Loucy (cell line): Measurements from ENCODE around the gene DAG1.

Experiments used
- H2AFZ ChIP-seq: fragments of 200-600 bp; sonication (generic); 2 replicates; pipeline ENCODE4 v1.6.0; 2016; ENCODE audit warnings: antibody characterized with exemption, mild to moderate bottlenecking, low read length, moderate library complexity
- H3F3A ChIP-seq: fragments of 200-600 bp; 2 replicates; pipeline ENCODE4 v1.6.0; 2016; ENCODE audit warnings: antibody characterized with exemption, low read depth, mild to moderate bottlenecking
- H3K27me3 ChIP-seq: fragments of 200-600 bp; sonication (generic); 2 replicates; pipeline ENCODE4 v1.6.1; 2014; ENCODE audit warnings: low read length, mild to moderate bottlenecking; ENCODE audit not compliant: insufficient read depth, poor library complexity, severe bottlenecking
- H3K36me3 ChIP-seq: fragments of 200-600 bp; sonication (generic); 2 replicates; pipeline ENCODE4 v1.6.1; 2016; ENCODE audit warnings: low read length; ENCODE audit not compliant: insufficient read depth
- H3K4me1 ChIP-seq: fragments of 200-600 bp; sonication (generic); 2 replicates; pipeline ENCODE4 v1.5.1; 2014; ENCODE audit warnings: low read length, mild to moderate bottlenecking; ENCODE audit not compliant: insufficient read depth, poor library complexity, severe bottlenecking
- H3K4me2 ChIP-seq: fragments of 200-600 bp; sonication (generic); 2 replicates; pipeline ENCODE4 v1.6.0; 2014; ENCODE audit warnings: antibody characterized with exemption, low read length, low read depth, mild to moderate bottlenecking; ENCODE audit not compliant: poor library complexity, severe bottlenecking
- H3K4me3 ChIP-seq: fragments of 200-600 bp; sonication (generic); 2 replicates; pipeline ENCODE4 v1.5.1; 2014; ENCODE audit warnings: low read length, mild to moderate bottlenecking, mixed read lengths; ENCODE audit not compliant: poor library complexity, severe bottlenecking
- H3K79me2 ChIP-seq: fragments of 200-600 bp; sonication (generic); 2 replicates; pipeline ENCODE4 v1.6.1; 2014; ENCODE audit warnings: low read length; ENCODE audit not compliant: insufficient read depth
- H3K9ac ChIP-seq: fragments of 200-600 bp; sonication (generic); 2 replicates; pipeline ENCODE4 v1.6.0; 2014; ENCODE audit warnings: mild to moderate bottlenecking, low read depth, low read length, moderate library complexity; ENCODE audit not compliant: poor library complexity, severe bottlenecking
- H3K9me2 ChIP-seq: fragments of 200-600 bp; sonication (generic); replicated peaks from 2 replicates; pipeline ENCODE4 v1.6.1; 2016; ENCODE audit warnings: low read depth, low read length, mixed read lengths
- H3K9me3 ChIP-seq: fragments of 200-600 bp; sonication (generic); 2 replicates; pipeline ENCODE4 v1.6.1; 2014; ENCODE audit warnings: mild to moderate bottlenecking, antibody characterized with exemption, low read length, low read depth; ENCODE audit not compliant: insufficient read depth
- H4K20me1 ChIP-seq: fragments of 200-600 bp; sonication (generic); 2 replicates; pipeline ENCODE4 v1.6.0; 2014; ENCODE audit warnings: antibody characterized with exemption, low read length, mild to moderate bottlenecking; ENCODE audit not compliant: insufficient read depth, poor library complexity, severe bottlenecking
- EZH2phosphoT487 ChIP-seq: fragments of 200-600 bp; IDR thresholded peaks from 2 replicates; pipeline ENCODE4 v1.6.1; 2018; ENCODE audit warnings: antibody characterized with exemption, mild to moderate bottlenecking, moderate library complexity, borderline replicate concordance
- TF ChIP-seq, protein P1 (sequence below): fragments of 200-600 bp; sonication (generic); conservative IDR thresholded peaks from 2 replicates; pipeline ENCODE4 v1.5.1; 2014; ENCODE audit warnings: mild to moderate bottlenecking, antibody characterized with exemption, low read length

The DAG1 gene

GRCh38 chr3:49497606-49498005, 27.5 kb downstream of the DAG1 start:
- Histone ChIP-seq H4K20me1 (no peaks in the 10 kb centered on the region), H3K27me3 (no peaks in the 10 kb centered on the region), H3K79me2 (no peaks in the 10 kb centered on the region), H3K4me3 (no peak overlapping the region), H3K9ac (no peak overlapping the region), H3K36me3 (no peaks in the 10 kb centered on the region), H2AFZ (no peak overlapping the region), H3K9me2 (no peaks in the 10 kb centered on the region), H3K9me3 (no peaks in the 10 kb centered on the region), H3F3A (no peaks in the 10 kb centered on the region), H3K4me2 (no peak overlapping the region), H3K4me1 (no peaks in the 10 kb centered on the region)
- TF ChIP-seq, protein P1, sequence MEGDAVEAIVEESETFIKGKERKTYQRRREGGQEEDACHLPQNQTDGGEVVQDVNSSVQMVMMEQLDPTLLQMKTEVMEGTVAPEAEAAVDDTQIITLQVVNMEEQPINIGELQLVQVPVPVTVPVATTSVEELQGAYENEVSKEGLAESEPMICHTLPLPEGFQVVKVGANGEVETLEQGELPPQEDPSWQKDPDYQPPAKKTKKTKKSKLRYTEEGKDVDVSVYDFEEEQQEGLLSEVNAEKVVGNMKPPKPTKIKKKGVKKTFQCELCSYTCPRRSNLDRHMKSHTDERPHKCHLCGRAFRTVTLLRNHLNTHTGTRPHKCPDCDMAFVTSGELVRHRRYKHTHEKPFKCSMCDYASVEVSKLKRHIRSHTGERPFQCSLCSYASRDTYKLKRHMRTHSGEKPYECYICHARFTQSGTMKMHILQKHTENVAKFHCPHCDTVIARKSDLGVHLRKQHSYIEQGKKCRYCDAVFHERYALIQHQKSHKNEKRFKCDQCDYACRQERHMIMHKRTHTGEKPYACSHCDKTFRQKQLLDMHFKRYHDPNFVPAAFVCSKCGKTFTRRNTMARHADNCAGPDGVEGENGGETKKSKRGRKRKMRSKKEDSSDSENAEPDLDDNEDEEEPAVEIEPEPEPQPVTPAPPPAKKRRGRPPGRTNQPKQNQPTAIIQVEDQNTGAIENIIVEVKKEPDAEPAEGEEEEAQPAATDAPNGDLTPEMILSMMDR: no peak
- TF ChIP-seq EZH2phosphoT487: no peak

- Histone ChIP-seq H3K9me3 (no peaks in the 10 kb centered on the region), H2AFZ (no peak overlapping the region), H3K9me2 (no peaks in the 10 kb centered on the region), H3K79me2 (no peaks in the 10 kb centered on the region), H3K27me3 (no peaks in the 10 kb centered on the region), H4K20me1 (no peaks in the 10 kb centered on the region), H3K36me3 (no peaks in the 10 kb centered on the region), H3K4me3 (no peak overlapping the region), H3K4me2 (no peak overlapping the region), H3K9ac (no peak overlapping the region), H3F3A (no peaks in the 10 kb centered on the region), H3K4me1 (no peaks in the 10 kb centered on the region)
- TF ChIP-seq EZH2phosphoT487: no peak
- TF ChIP-seq, protein P1: no peak
Observed at GRCh38 chr3:49498239-49498638, 28.2 kb downstream of the DAG1 start.

DNA sequence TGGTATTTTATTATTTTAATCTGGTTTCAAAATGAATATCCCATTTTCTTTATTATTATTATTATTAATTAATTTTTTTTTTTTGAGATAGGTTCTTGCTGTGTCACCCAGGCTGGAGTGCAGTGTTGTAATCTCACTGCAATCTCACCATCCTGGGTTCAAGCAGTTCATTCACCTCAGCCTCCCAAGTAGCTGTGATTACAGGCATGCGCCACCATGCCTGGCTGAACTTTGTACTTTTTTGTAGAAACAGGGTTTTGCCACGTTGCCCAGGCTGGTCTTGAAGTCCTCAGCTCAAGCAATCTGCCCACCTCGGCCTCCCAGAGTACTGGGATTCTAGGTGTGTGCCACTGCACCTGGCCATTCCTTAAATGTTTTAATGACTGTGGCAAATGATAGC, 28.6 kb downstream of the DAG1 start:
- no peak overlapping the region for H3K4me2 ChIP-seq
- H3K79me2 ChIP-seq: no peaks in the 10 kb centered on the region
- no peaks in the 10 kb centered on the region for H3K36me3 ChIP-seq

More for the DNA sequence above, 28.6 kb downstream of the DAG1 start:
- Histone ChIP-seq H2AFZ (no peak overlapping the region), H3F3A (no peaks in the 10 kb centered on the region), H4K20me1 (no peaks in the 10 kb centered on the region), H3K9ac (no peak overlapping the region), H3K9me2 (no peaks in the 10 kb centered on the region), H3K4me1 (no peaks in the 10 kb centered on the region), H3K4me3 (no peak overlapping the region), H3K27me3 (no peaks in the 10 kb centered on the region), H3K9me3 (no peaks in the 10 kb centered on the region)
- TF ChIP-seq EZH2phosphoT487: no peak
- TF ChIP-seq, protein P1: no peak
